HG03097 (cell line): ENCODE data around the gene ARID5B.
A peak's percentile ranks its signal among the peaks of the same experiment; 100 is the strongest.

ENCODE experiments used
- ATAC-seq: cut with Tn5 transposase; IDR thresholded peaks from one replicate; pipeline ENCODE4 v1.9.1; 2021; ENCODE audit not compliant: unreplicated experiment, low FRiP score

Gene ARID5B

DNA sequence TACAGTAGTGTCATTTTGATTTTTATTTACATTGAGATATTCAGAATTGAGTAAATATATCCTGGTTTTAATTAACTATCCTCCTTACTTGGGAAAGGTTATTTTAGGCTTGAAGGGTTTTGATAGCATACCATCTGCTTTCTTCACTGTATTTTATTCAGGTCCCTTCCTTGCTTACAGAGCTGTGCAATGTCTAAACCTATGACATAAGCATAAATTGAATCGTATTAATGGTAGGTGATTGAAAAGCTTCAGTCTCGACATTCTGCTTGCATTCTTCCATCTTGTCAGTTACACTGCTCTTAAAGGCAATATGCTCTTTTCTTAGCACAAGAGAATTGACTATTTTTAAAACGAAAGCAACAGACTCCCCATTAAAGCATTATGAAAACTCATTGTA is 102.5 kb downstream of the ARID5B start:
- no peak for ATAC-seq

DNA sequence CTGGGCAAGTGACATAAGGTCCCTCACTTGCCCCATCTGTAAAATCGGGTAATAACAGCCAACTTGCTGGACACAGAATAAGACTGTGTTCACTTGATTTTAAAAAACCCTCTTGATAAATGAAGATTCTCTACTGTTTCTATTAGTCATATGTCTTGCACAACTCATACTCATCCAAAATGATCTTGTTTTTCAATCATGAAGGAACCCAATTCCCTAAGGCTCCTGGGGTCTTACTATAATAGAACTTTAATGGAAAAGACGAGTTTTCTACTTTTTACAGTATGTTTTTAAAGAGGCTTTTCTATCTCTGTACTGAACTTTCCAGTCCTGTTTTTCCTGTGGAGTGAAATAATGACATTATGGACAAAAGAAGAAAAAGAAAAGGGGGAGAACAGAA is 103.8 kb downstream of the ARID5B start:
- ATAC-seq: no peak

- ATAC-seq: no peak
Observed at GRCh38 chr10:62005687-62006086, 104.2 kb downstream of the ARID5B start.

GRCh38 chr10:62007145-62007544 is 105.6 kb downstream of the ARID5B start:
- ATAC-seq: no peak

DNA sequence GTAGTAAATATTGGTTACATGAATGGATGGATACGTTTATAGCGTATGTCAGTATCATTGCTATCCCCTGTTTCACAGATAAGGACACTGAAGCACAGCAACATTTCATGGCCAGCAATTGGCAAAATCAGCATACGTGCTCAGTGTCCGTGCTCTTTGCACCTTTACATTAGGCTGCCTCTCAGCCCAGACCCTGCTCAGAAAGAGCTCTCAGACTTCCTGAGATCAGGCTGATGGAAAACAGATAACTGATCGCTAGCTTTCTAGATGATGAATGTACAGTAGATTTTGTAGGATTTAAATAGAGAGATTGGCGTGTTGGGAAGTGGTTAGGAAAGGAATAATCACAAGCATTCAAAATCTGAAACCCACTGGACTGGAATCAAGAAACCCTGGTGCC is 106.7 kb downstream of the ARID5B start:
- no peak for ATAC-seq

- no peak for ATAC-seq
Observed at GRCh38 chr10:62008946-62009345, 107.4 kb downstream of the ARID5B start.

GRCh38 chr10:62010366-62010765 is 108.9 kb downstream of the ARID5B start:
- no peak for ATAC-seq

DNA sequence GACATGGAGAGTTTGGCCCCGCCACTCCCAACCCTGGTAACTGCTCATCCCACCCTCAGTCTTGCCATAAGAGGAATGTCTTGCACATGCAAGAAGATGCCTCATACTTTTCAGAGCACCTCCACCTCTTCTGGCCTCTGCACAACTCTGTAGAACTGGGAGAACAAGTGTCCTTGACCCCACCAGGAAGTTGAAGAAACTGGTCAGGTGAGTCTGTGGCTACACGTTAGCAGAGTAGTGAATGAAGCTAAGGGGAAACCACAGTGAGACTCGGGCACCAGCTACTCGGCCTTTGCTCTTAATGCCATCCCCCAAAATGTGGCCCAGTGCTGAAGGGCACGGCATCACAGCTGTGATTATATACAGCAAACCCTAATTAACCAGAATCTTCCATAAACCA is 110.1 kb downstream of the ARID5B start:
- ATAC-seq: no peak

DNA sequence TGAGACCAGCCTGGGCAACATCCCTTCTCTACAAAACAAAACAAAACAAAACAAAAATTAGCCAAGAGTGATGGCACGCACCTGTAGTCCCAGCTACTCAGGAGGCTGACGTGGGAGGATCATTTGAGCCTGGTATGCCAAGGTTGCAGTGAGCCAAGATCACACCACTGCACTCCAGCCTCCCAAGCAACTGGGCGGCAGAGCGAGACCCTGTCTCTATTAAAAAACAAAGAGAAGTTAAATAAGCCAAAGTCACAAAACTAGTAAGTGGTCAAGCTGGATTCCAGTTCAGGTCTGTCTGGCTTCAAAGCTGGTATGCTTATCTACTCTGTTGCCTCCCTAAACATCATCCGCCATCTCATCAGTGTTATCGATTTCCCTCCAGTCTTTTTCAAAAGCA is 110.8 kb downstream of the ARID5B start:
- ATAC-seq: no peak

DNA sequence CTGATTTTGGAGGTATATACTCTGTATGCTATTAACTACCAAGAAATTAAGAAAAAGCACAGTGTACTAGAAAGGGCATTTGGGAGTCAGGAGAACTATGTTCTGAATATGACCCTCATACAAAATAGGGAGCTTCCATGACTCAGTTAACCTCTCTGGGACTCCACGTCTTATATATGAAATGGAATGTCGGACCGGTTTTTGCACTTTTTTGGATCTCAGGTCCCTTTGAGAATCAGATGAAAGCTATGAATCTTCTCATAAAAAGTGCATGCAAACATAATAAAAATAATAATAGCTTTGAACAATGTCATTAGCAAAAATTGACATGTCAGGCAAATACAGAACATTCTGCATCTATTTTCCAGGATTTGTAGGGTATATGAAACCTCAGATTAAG is 113.0 kb downstream of the ARID5B start:
- ATAC-seq: no peak

DNA sequence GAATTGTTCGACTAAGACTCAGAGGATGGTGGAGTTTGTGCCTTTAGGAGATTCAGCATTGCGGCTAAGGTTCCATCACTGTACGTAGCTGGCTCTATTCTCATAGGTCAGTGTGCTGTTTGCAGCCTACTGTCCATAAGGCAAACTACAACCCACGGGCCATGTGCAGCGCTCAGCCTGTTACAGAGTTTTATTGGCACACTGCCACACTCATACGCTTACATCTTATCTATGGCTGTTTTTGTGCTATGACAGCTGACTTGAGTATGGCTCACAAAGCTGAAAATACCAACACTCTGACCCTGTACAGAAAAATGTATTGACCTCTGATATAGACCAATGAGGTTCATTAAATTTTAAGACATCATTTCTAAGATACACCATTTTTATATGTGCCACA is 114.5 kb downstream of the ARID5B start:
- ATAC-seq: no peak

- ATAC-seq: peak; percentile 56
Observed at GRCh38 chr10:62016623-62017490, 115.4 kb downstream of the ARID5B start.

GRCh38 chr10:62017491-62017870 is 116.0 kb downstream of the ARID5B start:
- no peak for ATAC-seq

GRCh38 chr10:62018131-62018911 is 116.8 kb downstream of the ARID5B start:
- no peak for ATAC-seq

- no peak for ATAC-seq
Observed at GRCh38 chr10:62019013-62019684, 117.7 kb downstream of the ARID5B start.

- no peak for ATAC-seq
Observed at GRCh38 chr10:62019685-62020359, 118.3 kb downstream of the ARID5B start.

- ATAC-seq: no peak
Observed at GRCh38 chr10:62021128-62021665, 119.7 kb downstream of the ARID5B start.

DNA sequence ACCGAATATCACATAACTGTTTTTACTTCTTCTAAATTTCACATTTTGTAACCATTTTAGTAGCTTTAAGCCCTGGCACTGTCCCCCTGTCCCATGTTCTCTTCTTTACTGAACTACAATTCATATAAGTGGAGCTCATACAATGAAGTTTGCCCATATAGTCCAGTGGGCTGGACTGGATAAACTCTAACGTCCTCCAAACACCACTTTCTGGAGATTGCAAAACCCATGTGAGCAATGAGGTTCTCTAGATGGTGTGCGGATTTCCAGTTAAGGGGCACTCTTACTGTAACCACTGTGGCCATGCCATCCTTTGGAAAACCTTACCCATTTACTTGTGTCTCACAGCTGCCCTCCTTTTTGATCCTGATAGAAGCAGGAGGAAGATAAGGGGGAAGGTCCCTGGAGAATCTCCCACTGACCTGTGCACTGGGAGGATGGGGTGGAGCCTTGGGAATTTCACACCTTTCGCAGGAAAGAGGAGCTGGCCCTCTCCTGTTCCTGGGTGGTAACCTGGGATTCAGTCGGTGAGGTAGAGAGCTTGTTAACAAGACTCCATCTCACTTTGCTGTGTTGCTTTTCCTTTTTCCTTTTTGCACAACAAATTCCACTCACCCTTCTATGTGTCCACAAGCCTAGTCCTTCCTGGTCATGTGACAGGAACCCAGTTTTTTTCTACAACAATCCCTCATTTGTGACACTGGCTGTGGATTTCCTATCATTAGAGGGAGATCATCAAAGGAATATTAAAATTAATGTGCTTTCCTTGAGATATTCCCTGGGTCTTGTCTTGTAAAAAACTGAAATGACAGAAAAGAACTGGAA is 120.7 kb downstream of the ARID5B start:
- no peak for ATAC-seq

DNA sequence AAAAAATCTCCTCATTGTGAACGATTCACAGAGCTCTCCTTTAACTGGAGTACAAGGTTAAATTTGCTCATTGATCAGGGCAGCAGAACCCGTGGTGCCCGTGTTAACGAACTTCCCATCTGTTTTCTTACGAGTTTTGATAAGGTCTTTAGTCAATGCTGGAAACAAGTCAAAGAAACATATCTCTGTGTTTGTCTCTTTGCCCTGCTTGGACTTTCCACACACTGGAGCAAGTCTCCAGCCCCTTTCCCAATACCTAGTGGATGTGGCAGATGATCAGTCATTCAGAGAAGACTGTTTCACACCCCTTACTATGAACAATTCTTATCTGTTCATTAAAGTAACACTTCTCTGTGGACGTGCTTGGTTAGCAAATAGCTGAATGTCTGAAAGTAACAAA is 121.3 kb downstream of the ARID5B start:
- ATAC-seq: no peak

- no peak for ATAC-seq
Observed at GRCh38 chr10:62023329-62023728, 121.8 kb downstream of the ARID5B start.
